Astrocyte (in vitro differentiated cells and primary cell): ENCODE results near the gene FCRLB.

ENCODE experiments used
- EZH2 ChIP-seq: IDR thresholded peaks from 2 replicates; pipeline ENCODE4 v1.6.1; 2012; ENCODE audit warnings: mild to moderate bottlenecking, low read length, inconsistent platforms; ENCODE audit not compliant: insufficient read depth
- TF ChIP-seq, protein P1 (sequence below): IDR thresholded peaks from 2 replicates; pipeline ENCODE4 v1.5.1; 2011; ENCODE audit warnings: low read depth, mild to moderate bottlenecking, inconsistent platforms, low read length, moderate library complexity; ENCODE audit not compliant: insufficient read depth

DNA sequence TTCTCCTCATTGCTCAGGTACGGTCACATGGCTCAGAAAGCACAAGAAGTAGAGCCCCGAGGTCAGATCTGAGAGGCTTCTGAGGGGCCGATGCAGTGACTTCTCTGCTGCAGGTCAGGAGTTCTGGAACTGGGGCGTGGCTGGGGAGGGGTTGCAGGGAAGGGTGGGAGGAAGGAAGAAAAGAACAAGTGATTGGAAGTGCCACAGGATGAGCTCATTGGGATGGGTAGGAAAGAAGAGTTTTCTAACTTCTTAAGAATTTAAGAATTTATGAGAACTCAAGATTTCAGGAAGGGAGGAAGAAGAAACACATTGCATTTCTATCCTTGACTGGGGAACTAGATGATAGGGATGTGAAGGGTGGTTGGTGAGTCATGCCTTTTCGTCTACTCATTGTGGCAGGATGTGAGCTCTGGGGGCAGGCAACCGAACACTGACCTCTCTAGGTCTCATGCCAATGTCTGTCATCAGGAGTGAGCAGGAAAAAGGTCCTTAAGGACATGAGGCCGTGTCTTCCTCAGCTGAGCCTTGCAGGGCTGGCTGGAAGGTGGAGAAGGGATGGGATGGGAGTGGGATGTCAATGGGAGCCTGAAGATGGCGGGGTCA, 497 bp downstream of the FCRLB start:
- TF ChIP-seq, protein P1, sequence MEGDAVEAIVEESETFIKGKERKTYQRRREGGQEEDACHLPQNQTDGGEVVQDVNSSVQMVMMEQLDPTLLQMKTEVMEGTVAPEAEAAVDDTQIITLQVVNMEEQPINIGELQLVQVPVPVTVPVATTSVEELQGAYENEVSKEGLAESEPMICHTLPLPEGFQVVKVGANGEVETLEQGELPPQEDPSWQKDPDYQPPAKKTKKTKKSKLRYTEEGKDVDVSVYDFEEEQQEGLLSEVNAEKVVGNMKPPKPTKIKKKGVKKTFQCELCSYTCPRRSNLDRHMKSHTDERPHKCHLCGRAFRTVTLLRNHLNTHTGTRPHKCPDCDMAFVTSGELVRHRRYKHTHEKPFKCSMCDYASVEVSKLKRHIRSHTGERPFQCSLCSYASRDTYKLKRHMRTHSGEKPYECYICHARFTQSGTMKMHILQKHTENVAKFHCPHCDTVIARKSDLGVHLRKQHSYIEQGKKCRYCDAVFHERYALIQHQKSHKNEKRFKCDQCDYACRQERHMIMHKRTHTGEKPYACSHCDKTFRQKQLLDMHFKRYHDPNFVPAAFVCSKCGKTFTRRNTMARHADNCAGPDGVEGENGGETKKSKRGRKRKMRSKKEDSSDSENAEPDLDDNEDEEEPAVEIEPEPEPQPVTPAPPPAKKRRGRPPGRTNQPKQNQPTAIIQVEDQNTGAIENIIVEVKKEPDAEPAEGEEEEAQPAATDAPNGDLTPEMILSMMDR: no peak
- no peak for TF ChIP-seq EZH2
